Right lung (tissue), 5 donors: Measurements from ENCODE around the gene SETD2. TPM values are rescaled to one million over a fixed set of nuclear protein-coding genes. Genes with fewer than 3 reads are reported as not detected.
"Not testable (repeated sequence)": the region's sequence is repeated elsewhere in the genome, so short reads cannot be mapped to it uniquely, and the experiment has no call there.

Experiments used
- DNase-seq, 2 donors: peaks; one replicate each; pipeline ENCODE4 v3.0.0-alpha.2; 2013
- polyA plus RNA-seq, 5 donors: library from polyadenylated mRNA; unstranded; fragments of 120-200 nt; gene quantifications; one replicate each; pipeline versions ENCODE4 v1.2.1 to v1.2.3, GENCODE V29; 2013; ENCODE audit warnings: inconsistent platforms in 1 of 5, low replicate concordance in 1 of 5; ENCODE audit not compliant: insufficient read length in 5 of 5, insufficient read depth in 1 of 5

The SETD2 gene
- polyA plus RNA-seq, 5 donors, result 44.0 to 64.0 (median 61.7) TPM

- DNase-seq, result no peak
These were observed 5.7 kb downstream of the SETD2 start for GRCh38 chr3:47158208-47158607.

- DNase-seq, result no peak
These were observed 7.5 kb downstream of the SETD2 start for GRCh38 chr3:47156396-47156795.

- DNase-seq, result no peak
These were observed 11.3 kb downstream of the SETD2 start for GRCh38 chr3:47152578-47152977.

GRCh38 chr3:47151836-47152235 is 12.1 kb downstream of the SETD2 start:
- no peak for DNase-seq

GRCh38 chr3:47149339-47149933 is 14.5 kb downstream of the SETD2 start:
- no peak for DNase-seq

- no peak for DNase-seq
These were observed 18.6 kb downstream of the SETD2 start for GRCh38 chr3:47145272-47145671.

GRCh38 chr3:47143068-47143467 is 20.8 kb downstream of the SETD2 start:
- DNase-seq, result no peak

- DNase-seq, result not testable (repeated sequence)
These were observed 21.4 kb downstream of the SETD2 start for GRCh38 chr3:47142536-47142935.

GRCh38 chr3:47140973-47141461 is 22.9 kb downstream of the SETD2 start:
- DNase-seq, result not testable (repeated sequence)

- DNase-seq, result not testable (repeated sequence)
These were observed 23.4 kb downstream of the SETD2 start for GRCh38 chr3:47140553-47140952.

- DNase-seq, result no peak
These were observed 29.6 kb downstream of the SETD2 start for GRCh38 chr3:47134311-47134710.

- no peak for DNase-seq
These were observed 30.3 kb downstream of the SETD2 start for GRCh38 chr3:47133641-47134040.

- no peak for DNase-seq
These were observed 33.4 kb downstream of the SETD2 start for GRCh38 chr3:47130557-47130956.

- DNase-seq, result no peak
These were observed 35.8 kb downstream of the SETD2 start for GRCh38 chr3:47128137-47128536.

GRCh38 chr3:47123857-47124256 is 40.1 kb downstream of the SETD2 start:
- DNase-seq, result no peak

- no peak for DNase-seq
These were observed 42.5 kb downstream of the SETD2 start for GRCh38 chr3:47121409-47121808.

- DNase-seq, result no peak
These were observed 43.8 kb downstream of the SETD2 start for GRCh38 chr3:47120138-47120537.

GRCh38 chr3:47119387-47119786 is 44.5 kb downstream of the SETD2 start:
- not testable (repeated sequence) for DNase-seq

- no peak for DNase-seq
These were observed 46.0 kb downstream of the SETD2 start for GRCh38 chr3:47117807-47118364.

GRCh38 chr3:47115524-47115923 is 48.4 kb downstream of the SETD2 start:
- not testable (repeated sequence) for DNase-seq

- no peak for DNase-seq
These were observed 50.1 kb downstream of the SETD2 start for GRCh38 chr3:47113669-47114365.

- no peak for DNase-seq
These were observed 50.9 kb downstream of the SETD2 start for GRCh38 chr3:47112997-47113396.

- DNase-seq, result no peak
These were observed 54.5 kb downstream of the SETD2 start for GRCh38 chr3:47109393-47109792.
